Trophoblast cell (in vitro differentiated cells and primary cell): Measurements from ENCODE around the gene BBS9.

Experiments used
- DNase-seq, 2 donors: peaks; one replicate each; pipeline ENCODE4 v3.0.0-alpha.2; 2016
- H2AFZ ChIP-seq: 2 replicates; pipeline ENCODE4 v1.6.1; 2013; ENCODE audit warnings: low read length, moderate library complexity, mild to moderate bottlenecking; ENCODE audit not compliant: insufficient read depth, poor library complexity
- H2AK5ac ChIP-seq: 2 replicates; pipeline ENCODE4 v1.6.1; 2013; ENCODE audit warnings: mild to moderate bottlenecking, low read length
- H2BK120ac ChIP-seq: 2 replicates; pipeline ENCODE4 v1.6.1; 2013; ENCODE audit warnings: low read length, mild to moderate bottlenecking, moderate library complexity; ENCODE audit not compliant: insufficient read depth, poor library complexity
- H2BK12ac ChIP-seq: 2 replicates; pipeline ENCODE4 v1.6.1; 2013; ENCODE audit warnings: mild to moderate bottlenecking, low read length, moderate library complexity
- H2BK5ac ChIP-seq: 2 replicates; pipeline ENCODE4 v1.6.1; 2013; ENCODE audit warnings: low read length, low read depth, moderate library complexity, mild to moderate bottlenecking; ENCODE audit not compliant: poor library complexity
- H3K14ac ChIP-seq: 2 replicates; pipeline ENCODE4 v1.6.1; 2013; ENCODE audit warnings: mild to moderate bottlenecking, low read length
- H3K18ac ChIP-seq: 2 replicates; pipeline ENCODE4 v1.6.1; 2013; ENCODE audit warnings: mild to moderate bottlenecking, low read length
- H3K23ac ChIP-seq: 2 replicates; pipeline ENCODE4 v1.6.1; 2013; ENCODE audit warnings: low read length
- H3K27ac ChIP-seq: 2 replicates; pipeline ENCODE4 v1.5.1; 2013; ENCODE audit warnings: low read depth, mild to moderate bottlenecking, inconsistent platforms, low read length, moderate library complexity
- H3K27me3 ChIP-seq: 2 replicates; pipeline ENCODE4 v1.6.1; 2013; ENCODE audit warnings: inconsistent platforms, mild to moderate bottlenecking, low read length, moderate library complexity; ENCODE audit not compliant: insufficient read depth
- H3K36me3 ChIP-seq, 2 experiments: 1 replicate in 1 of 2; 2 replicates in 1 of 2; pipeline ENCODE4 v1.6.1; 2013; ENCODE audit warnings: low read length in 2 of 2, mild to moderate bottlenecking in 2 of 2, moderate library complexity in 1 of 2; ENCODE audit not compliant: insufficient read depth in 2 of 2, control insufficient read depth in 1 of 2
- H3K4ac ChIP-seq: 2 replicates; pipeline ENCODE4 v1.6.1; 2013; ENCODE audit warnings: low read depth, mild to moderate bottlenecking, low read length, moderate library complexity
- H3K4me1 ChIP-seq, 2 experiments: 1 replicate in 1 of 2; 2 replicates in 1 of 2; pipeline ENCODE4 v1.6.1; 2013; ENCODE audit warnings: low read length in 2 of 2, mild to moderate bottlenecking in 2 of 2, moderate library complexity in 1 of 2; ENCODE audit not compliant: insufficient read depth in 2 of 2, control insufficient read depth in 1 of 2
- H3K4me2 ChIP-seq: 2 replicates; pipeline ENCODE4 v1.6.1; 2013; ENCODE audit warnings: inconsistent platforms, mild to moderate bottlenecking, low read length, moderate library complexity
- H3K4me3 ChIP-seq: 2 replicates; pipeline ENCODE4 v1.5.1; 2013; ENCODE audit warnings: mild to moderate bottlenecking, low read depth, low read length, inconsistent platforms
- H3K79me1 ChIP-seq: one replicate; pipeline ENCODE4 v1.6.1; 2013; ENCODE audit warnings: low read length
- H3K79me2 ChIP-seq: 2 replicates; pipeline ENCODE4 v1.6.1; 2013; ENCODE audit warnings: low read length, mild to moderate bottlenecking; ENCODE audit not compliant: control insufficient read depth, insufficient read depth, poor library complexity
- H3K9ac ChIP-seq: 2 replicates; pipeline ENCODE4 v1.6.1; 2013; ENCODE audit warnings: mild to moderate bottlenecking, low read length
- H3K9me3 ChIP-seq: 2 replicates; pipeline ENCODE4 v1.6.1; 2013; ENCODE audit warnings: low read depth, mild to moderate bottlenecking, control low read depth, inconsistent platforms, low read length; ENCODE audit not compliant: insufficient read depth
- H4K12ac ChIP-seq: 2 replicates; pipeline ENCODE4 v1.6.1; 2013; ENCODE audit warnings: low read depth, mild to moderate bottlenecking, low read length, moderate library complexity
- H4K8ac ChIP-seq: 2 replicates; pipeline ENCODE4 v1.6.1; 2013; ENCODE audit warnings: low read depth, mild to moderate bottlenecking, low read length, moderate library complexity
- H4K91ac ChIP-seq: one replicate; pipeline ENCODE4 v1.6.1; 2013; ENCODE audit warnings: low read depth, mild to moderate bottlenecking, low read length, moderate library complexity
- WGBS: extraction: QIAGEN DNeasy Blood & Tissue Kit; methylation state at CpG from one replicate; pipeline ENCODE4 v1.1.7; 2013; ENCODE audit warnings: missing lambda C conversion rate; ENCODE audit not compliant: insufficient read length, insufficient coverage; ENCODE audit errors: extremely low coverage; 5-methylcytosine and 5-hydroxymethylcytosine counted together

Gene BBS9

DNA sequence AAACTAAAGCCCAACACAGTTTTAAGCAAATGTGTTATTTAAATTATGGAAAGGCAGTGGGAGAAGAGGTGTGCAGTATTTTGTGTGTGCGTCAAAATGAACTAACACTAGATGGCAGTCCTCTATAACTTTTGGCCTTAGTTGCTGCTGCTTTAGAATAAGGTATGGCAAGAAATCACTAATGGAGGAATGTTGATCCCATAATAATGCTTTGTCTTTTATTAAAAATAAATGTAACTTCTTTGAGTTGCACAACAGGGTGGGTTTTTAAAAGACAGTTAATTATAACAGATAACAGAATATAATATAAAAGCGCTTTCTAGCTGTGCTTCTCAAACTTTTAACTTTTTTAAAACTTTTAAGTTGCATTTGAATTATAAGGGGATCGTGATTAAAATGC lies 56.4 kb downstream of the BBS9 start:
- Histone ChIP-seq H3K23ac (no peak overlapping the region), H2AFZ (no peak overlapping the region), H2AK5ac (no peak overlapping the region), H3K18ac (no peak overlapping the region), H3K27me3 (no peaks in the 10 kb centered on the region), H4K8ac (no peak overlapping the region), H3K27ac (no peak overlapping the region), H2BK120ac (no peak overlapping the region), H4K91ac (no peak overlapping the region), H2BK12ac (no peak overlapping the region), H3K4me3 (no peak overlapping the region), H3K79me2 (no peaks in the 10 kb centered on the region), H3K9ac (no peak overlapping the region), H2BK5ac (no peak overlapping the region), H3K79me1 (no peaks in the 10 kb centered on the region), H3K4me2 (peak overlapping the region; percentile 35), H3K14ac (no peak overlapping the region), H3K36me3 (no peaks in the 10 kb centered on the region), H4K12ac (no peak overlapping the region), H3K4me1 (peaks cover 2% of the 10 kb centered on the region in 2 experiments), H3K4ac (no peak overlapping the region), H3K9me3 (peaks cover 2% of the 10 kb centered on the region)
- peak; percentile 5 to 73 for DNase-seq
- WGBS = no CpG with 5 or more reads among the region's 3 CpGs

DNA sequence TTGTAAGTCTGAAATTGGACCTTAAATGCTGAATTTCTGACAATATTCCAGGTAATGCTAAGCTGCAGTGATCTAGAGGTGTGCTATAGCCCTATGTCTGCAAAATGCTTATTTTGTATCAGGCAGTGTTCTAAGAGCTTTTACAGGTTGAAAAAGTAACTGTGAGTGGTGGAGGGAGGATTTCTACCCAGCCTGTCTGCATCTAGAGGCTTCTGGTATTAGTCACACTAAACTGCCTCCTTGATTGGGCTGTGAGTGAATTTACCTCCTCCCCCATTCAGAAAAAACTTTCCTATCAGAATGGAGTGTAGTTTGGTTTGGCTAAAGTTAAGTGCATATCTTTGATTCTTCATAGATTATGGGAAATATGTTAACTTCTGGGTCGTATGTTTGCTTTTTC lies 56.8 kb downstream of the BBS9 start:
- Histone ChIP-seq H3K9ac (no peak overlapping the region), H3K4me1 (peaks cover 5% of the 10 kb centered on the region in 2 experiments), H2AFZ (no peak overlapping the region), H3K18ac (no peak overlapping the region), H4K91ac (no peak overlapping the region), H3K4me3 (no peak overlapping the region), H4K8ac (no peak overlapping the region), H3K4ac (no peak overlapping the region), H3K79me2 (no peaks in the 10 kb centered on the region), H3K27me3 (no peaks in the 10 kb centered on the region), H3K9me3 (peaks cover 2% of the 10 kb centered on the region), H3K14ac (no peak overlapping the region), H3K27ac (no peak overlapping the region), H3K36me3 (no peaks in the 10 kb centered on the region), H3K79me1 (no peaks in the 10 kb centered on the region), H2BK12ac (no peak overlapping the region), H3K4me2 (peak overlapping the region; percentile 35), H3K23ac (no peak overlapping the region), H2AK5ac (no peak overlapping the region), H4K12ac (no peak overlapping the region), H2BK5ac (no peak overlapping the region), H2BK120ac (no peak overlapping the region)
- WGBS = no CpG with 5 or more reads among the region's 1 CpG
- no peak for DNase-seq

DNA sequence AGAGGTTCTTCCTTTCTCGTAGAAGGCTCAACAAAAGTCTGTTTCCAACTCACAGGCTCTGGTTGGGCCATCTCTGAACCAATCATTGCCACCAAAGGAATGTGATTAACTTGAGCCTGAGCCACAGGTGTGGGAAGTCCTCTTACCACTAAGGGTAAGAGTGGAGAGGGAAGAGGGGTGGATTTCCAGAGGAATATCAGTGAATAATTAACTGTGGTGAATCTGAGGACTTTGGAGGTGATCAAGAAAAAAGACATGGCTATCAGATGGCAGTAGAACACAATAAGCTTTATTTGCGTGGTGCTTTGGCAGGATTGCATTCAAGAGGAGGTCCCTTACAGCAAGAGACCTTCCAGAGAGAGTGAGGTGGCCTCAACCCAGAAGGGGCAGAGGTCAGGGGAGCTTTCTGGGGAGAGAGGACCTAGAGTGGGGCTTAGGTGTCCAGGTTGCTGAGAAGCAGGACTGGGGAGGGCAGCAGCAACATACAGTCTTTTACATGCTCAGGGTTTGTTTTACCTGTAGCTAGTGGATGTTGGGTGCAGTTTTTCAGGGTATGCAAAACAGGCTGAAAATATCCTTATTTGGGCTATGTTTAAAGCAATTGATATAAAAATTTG lies 61.4 kb downstream of the BBS9 start:
- Histone ChIP-seq H3K18ac (no peak overlapping the region), H3K4me3 (peak overlapping the region; percentile 36), H3K27ac (no peak overlapping the region), H2AK5ac (no peak overlapping the region), H3K14ac (no peak overlapping the region), H3K4ac (no peak overlapping the region), H3K4me1 (peaks cover 2 to 5% of the 10 kb centered on the region in 2 experiments), H4K8ac (no peak overlapping the region), H2AFZ (no peak overlapping the region), H3K9ac (no peak overlapping the region), H3K79me2 (no peaks in the 10 kb centered on the region), H4K12ac (no peak overlapping the region), H2BK120ac (no peak overlapping the region), H3K9me3 (peaks cover 2% of the 10 kb centered on the region), H3K27me3 (no peaks in the 10 kb centered on the region), H3K4me2 (no peak overlapping the region), H3K79me1 (no peaks in the 10 kb centered on the region), H2BK5ac (no peak overlapping the region), H3K36me3 (no peaks in the 10 kb centered on the region), H2BK12ac (no peak overlapping the region), H4K91ac (no peak overlapping the region), H3K23ac (no peak overlapping the region)
- no CpG with 5 or more reads among the region's 2 CpGs for WGBS
- no peak for DNase-seq

DNA sequence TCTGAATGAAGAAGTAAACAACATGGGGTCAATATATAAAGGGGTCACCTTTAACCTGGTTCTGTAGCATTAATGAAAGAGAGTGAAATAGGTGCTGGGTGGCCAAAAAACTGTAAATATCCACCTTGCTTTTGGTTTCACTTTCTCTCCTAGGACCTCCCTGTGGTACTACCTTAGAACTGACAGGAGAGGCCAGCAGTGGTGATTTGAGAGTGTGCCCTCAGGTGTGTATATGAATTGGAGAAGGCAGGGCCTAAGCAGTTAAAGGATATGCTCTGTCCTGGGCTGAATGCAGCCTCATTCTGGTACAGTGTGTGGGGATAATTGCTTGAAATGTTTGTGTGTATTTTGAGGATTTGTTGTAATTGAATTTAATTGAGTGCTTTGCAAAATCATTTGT lies 62.0 kb downstream of the BBS9 start:
- H3K27me3 ChIP-seq = no peaks in the 10 kb centered on the region
- H2AFZ ChIP-seq = no peak overlapping the region

More for the DNA sequence above, 62.0 kb downstream of the BBS9 start:
- H2BK120ac ChIP-seq = no peak overlapping the region
- no peaks in the 10 kb centered on the region for H3K79me2 ChIP-seq
- H3K9ac ChIP-seq = no peak overlapping the region
- H3K4me1 ChIP-seq = peaks cover 2 to 5% of the 10 kb centered on the region in 2 experiments
- H2AK5ac ChIP-seq = no peak overlapping the region
- H2BK5ac ChIP-seq = no peak overlapping the region
- no peak overlapping the region for H3K18ac ChIP-seq
- no peak overlapping the region for H3K4me3 ChIP-seq
- H3K4me2 ChIP-seq = no peak overlapping the region
- H4K12ac ChIP-seq = no peak overlapping the region
- DNase-seq = peak; percentile 4 to 40
- no peaks in the 10 kb centered on the region for H3K79me1 ChIP-seq
- no peak overlapping the region for H3K14ac ChIP-seq
- H4K91ac ChIP-seq = no peak overlapping the region
- no peaks in the 10 kb centered on the region for H3K36me3 ChIP-seq
- H3K27ac ChIP-seq = no peak overlapping the region
- no peak overlapping the region for H4K8ac ChIP-seq
- no peak overlapping the region for H3K4ac ChIP-seq
- no peak overlapping the region for H2BK12ac ChIP-seq
- peaks cover 2% of the 10 kb centered on the region for H3K9me3 ChIP-seq
- no peak overlapping the region for H3K23ac ChIP-seq
